Astrocyte of the cerebellum (primary cell): Measurements from ENCODE around the gene SIAH1.
"Not testable (repeated sequence)": the region's sequence is repeated elsewhere in the genome, so short reads cannot be mapped to it uniquely, and the experiment has no call there.

Source experiments
- DNase-seq: peaks from one replicate; pipeline ENCODE4 v3.0.0-alpha.2; 2011; ENCODE audit warnings: low read depth
- H3K4me3 ChIP-seq: 2 replicates; pipeline ENCODE4 v1.5.1; 2011; ENCODE audit warnings: mild to moderate bottlenecking, low read depth, low read length, moderate library complexity
- in situ Hi-C: cut with HindIII; loops from 2 replicates; pipeline ENCODE4 v1.10.0; 2017; ENCODE audit warnings: low sequenced_read_pairs
- TF ChIP-seq, protein P1 (sequence below): IDR thresholded peaks from 2 replicates; pipeline ENCODE4 v1.5.1; 2012; ENCODE audit warnings: low read length, low read depth, moderate library complexity, mild to moderate bottlenecking; ENCODE audit errors: missing control alignments

Gene SIAH1

DNA sequence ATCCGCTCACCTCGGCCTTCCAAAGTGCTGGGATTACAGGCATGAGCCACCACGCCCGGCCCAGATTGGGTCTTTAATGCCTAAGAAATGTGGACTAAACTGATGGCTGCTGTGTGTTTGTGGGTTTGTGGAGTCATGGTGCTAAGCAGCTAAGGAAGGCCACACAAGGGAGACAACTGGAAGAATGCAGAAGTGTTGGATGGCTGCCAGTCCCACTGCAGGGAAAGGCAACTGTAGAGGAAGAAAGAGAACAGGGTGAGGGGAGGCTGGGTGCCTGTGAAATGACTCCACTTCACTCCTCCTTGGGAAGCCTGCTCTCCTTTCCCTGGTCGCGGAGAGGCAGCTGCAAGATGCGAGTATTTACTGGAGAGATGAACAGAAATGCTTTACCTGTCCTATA is 23.5 kb upstream of the SIAH1 start:
- in situ Hi-C loops, result no loop called here
- TF ChIP-seq, protein P1, sequence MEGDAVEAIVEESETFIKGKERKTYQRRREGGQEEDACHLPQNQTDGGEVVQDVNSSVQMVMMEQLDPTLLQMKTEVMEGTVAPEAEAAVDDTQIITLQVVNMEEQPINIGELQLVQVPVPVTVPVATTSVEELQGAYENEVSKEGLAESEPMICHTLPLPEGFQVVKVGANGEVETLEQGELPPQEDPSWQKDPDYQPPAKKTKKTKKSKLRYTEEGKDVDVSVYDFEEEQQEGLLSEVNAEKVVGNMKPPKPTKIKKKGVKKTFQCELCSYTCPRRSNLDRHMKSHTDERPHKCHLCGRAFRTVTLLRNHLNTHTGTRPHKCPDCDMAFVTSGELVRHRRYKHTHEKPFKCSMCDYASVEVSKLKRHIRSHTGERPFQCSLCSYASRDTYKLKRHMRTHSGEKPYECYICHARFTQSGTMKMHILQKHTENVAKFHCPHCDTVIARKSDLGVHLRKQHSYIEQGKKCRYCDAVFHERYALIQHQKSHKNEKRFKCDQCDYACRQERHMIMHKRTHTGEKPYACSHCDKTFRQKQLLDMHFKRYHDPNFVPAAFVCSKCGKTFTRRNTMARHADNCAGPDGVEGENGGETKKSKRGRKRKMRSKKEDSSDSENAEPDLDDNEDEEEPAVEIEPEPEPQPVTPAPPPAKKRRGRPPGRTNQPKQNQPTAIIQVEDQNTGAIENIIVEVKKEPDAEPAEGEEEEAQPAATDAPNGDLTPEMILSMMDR, result no peak
- DNase-seq, result peak; percentile 50
- no peak overlapping the region for H3K4me3 ChIP-seq

DNA sequence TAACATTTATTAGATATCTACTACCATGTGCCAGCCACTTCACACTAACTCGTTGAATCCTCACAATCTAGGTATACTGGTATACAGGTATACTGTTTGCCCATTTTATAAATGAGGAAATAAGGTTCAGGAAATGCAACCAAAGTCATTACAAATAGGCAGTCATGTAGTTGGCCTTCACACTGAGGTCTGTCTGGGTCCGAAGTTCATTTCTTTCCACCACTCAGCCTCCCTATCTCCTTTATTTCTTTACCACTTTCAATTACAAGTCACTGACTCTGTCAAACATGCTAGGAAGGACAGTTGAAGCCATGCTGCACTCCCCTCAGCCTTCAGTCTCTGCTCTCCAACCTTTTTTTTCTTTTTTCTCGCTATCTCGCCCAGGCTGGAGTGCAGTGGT is 20.7 kb upstream of the SIAH1 start:
- TF ChIP-seq, protein P1, result no peak
- in situ Hi-C loops, result no loop called here
- DNase-seq, result no peak
- H3K4me3 ChIP-seq, result no peak overlapping the region

DNA sequence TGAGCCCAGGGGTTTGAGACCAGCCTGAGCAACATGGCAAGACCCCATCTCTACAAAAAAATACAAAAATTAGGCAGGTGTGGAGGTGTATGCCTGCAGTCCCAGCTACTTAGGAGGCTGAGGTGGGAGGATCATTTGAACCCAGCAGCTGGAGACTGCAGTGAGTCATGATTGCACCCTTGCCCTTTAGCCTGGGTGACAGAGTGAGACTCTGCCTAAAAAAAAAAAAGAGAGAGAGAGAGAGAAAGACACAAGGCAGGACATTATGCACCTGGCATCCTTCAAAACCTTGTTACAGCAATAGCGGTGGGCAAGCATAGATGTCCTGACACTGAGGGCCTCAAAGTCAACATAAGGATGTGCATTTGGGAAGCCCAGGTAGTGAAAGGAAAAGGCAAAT is 19.9 kb upstream of the SIAH1 start:
- in situ Hi-C loops, result no loop called here
- DNase-seq, result no peak
- no peak overlapping the region for H3K4me3 ChIP-seq
- TF ChIP-seq, protein P1, result no peak

DNA sequence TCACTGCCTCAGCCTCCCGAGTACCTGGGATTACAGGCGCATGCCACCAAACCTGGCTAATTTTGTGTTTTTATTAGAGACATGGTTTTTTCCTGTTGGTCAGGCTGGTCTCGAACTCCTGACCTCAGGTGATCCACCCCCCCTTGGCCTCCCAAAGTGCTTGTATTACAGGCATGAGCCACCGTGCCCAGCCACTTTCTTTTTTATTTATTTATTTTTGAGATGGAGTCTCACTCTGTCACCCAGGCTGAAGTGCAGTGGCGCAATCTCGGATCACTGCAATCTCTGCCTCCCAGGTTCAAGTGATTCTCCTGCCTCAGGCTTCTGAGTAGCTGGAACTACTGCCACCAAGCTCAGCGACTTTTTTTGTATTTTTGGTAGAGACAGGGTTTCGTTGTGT is 17.3 kb upstream of the SIAH1 start:
- in situ Hi-C loops, H3K4me3 ChIP-seq, DNase-seq: not testable (repeated sequence)

DNA sequence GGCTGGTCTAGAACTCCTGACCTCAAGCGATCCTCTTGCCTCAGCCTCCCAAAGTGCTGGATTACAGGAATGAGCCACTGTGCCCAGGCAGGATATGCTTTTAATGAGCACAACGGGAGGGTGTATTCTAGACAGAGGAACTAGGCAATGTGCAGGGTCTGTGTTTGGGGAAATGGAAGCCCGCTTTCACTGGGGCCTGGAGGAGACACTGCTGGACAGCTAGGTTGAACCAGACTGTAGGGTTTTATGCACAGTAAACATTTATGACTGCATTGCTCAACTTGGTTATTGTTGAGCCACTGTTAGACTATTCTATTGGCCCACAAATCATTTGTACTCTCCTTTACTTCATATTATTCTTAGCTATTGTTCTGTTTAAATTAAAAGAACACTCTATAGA is 10.2 kb upstream of the SIAH1 start:
- DNase-seq, result no peak
- H3K4me3 ChIP-seq, result no peak overlapping the region
- TF ChIP-seq, protein P1, result no peak
- in situ Hi-C loops, result no loop called here

DNA sequence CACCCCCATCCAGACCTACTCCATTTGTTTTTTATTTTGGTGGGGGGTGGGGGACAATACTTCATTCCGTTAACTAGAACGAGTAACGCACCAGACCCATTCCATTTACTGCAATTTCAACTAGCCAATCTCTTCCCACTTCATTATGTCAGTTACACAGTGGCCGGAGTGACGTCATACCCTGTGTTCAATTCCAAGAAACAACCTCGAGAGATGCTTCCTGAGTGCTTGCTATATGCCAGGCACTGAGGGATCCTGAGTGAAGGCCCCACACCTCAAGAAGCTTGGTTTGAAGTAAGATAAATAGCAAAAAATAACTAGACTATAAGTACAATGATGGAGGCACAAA is 9.1 kb upstream of the SIAH1 start:
- no peak for DNase-seq

DNA sequence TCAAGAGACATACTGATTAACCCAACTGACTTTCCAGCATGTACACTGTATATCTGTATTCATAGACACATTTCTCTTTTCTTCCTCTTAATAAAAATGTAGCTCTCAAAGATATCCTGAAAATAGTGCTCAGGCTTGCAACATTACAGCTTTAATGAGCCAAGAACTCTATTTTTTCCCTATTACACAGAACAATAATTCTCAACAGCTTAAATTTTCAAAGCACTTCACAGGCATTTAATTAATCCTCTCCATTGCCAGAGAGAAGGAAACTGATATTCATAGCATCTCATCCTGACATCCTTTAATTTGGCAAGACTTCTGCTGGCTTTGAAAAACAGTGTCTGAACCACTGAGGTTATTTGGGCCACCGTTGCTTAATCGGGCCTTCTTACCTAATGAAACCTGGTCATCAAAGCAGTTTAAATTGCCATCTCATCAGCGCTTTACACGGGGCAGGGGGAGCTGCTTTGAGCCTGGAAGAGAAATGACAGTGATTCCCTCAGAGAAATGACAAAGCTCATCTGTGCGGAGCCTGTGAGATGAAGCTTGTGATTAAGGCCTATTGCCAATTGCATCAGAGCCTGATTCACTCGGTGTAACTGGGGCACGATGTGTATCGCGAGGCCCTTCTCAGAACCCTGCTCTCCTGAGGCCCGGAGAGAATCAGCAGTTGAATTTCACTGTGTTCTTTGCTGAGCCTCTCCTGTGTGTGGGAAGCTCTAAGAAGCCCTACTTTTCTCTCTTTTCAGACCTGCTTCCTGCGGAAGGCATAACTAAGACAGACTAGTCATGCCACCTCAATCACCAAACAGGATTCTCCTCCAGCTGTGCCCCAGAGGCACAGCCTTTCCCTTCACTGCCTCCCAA is 8.5 kb upstream of the SIAH1 start:
- no peak for DNase-seq
- in situ Hi-C loops, result no loop called here
- TF ChIP-seq, protein P1, result no peak
- no peak overlapping the region for H3K4me3 ChIP-seq

More for the DNA sequence above, 9.1 kb upstream of the SIAH1 start:
- TF ChIP-seq, protein P1, result no peak
- no peak overlapping the region for H3K4me3 ChIP-seq
- in situ Hi-C loops, result no loop called here
